Fibroblast of skin of scalp (primary cell): ENCODE results near the gene MPI.
A peak's percentile ranks its signal among the peaks of the same experiment; 100 is the strongest.
"Not testable (repeated sequence)": the region's sequence is repeated elsewhere in the genome, so short reads cannot be mapped to it uniquely, and the experiment has no call there.

Source experiments
- DNase-seq: peaks from one replicate; pipeline ENCODE4 v3.0.0-alpha.2; 2013

Gene MPI

DNA sequence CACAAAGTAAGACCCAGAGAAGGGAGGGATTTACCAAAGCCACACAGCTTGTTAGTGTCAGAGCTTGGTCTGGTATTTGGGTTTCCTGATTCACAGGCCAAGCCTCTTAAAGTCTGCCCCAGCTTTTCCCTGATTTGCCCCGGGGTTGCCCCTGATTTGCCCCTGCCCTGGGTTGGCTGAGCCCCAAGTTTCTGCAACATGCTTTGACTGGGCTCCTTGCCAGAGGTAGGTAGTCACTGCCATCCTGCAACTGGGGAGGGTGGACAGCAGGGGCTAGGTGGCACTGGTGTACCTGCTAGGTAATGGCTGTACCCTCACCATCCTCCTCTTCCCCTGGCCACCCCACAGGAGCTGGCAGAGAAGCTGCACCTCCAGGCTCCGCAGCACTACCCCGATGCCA lies 2.5 kb downstream of the MPI start:
- no peak for DNase-seq

DNA sequence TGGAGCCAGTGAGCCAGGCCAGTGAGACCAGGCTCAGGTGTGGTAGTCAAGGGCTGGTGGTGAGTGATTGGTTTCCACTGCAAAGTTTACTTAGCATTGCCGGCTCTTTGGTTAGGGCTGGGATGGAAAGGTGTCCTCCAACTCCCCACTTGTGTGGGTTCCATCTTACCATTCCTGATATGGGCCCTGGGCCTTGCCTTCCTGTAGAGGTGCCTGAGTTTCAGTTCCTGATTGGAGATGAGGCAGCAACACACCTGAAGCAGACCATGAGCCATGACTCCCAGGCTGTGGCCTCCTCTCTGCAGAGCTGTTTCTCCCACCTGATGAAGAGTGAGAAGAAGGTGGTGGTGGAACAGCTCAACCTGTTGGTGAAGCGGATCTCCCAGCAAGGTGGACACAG lies 3.1 kb downstream of the MPI start:
- DNase-seq = no peak

DNA sequence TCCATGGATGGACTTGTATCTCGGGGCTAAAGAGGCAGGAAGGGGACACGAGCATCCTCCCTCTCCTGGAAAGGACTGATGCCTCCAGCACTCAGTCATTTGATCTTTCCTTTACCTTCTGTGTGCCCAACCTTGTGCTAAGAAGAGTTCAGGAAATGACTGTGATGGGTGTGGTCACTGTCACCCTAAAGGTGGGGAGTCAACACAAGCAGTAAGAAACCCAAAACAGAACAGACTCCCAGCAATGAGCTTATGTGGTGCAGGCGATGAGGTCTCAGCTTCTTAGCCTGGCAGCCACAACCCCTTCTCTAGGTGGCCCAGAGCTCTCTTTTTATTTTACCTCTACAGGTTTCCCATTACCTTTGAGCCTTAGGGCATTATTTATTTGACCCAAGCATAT lies 3.8 kb downstream of the MPI start:
- no peak for DNase-seq

DNA sequence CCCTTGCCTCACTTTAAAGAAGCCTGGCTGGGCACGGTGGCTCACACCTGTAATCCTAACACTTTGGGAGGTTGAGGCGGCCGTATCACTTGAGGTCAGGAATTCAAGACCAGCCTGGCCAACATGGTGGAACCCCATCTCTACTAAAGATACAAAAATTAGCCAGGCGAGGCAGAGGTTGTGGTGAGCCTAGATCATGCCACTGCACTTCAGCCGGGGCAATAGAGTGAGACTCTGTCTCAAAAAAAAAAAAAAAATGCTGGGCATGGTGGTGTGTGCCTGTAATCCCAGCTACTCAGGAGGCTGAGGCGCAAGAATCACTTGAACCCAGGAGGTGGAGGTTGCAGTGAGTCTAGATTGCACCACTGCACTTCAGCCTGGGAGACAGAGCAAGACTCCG lies 4.5 kb downstream of the MPI start:
- not testable (repeated sequence) for DNase-seq

DNA sequence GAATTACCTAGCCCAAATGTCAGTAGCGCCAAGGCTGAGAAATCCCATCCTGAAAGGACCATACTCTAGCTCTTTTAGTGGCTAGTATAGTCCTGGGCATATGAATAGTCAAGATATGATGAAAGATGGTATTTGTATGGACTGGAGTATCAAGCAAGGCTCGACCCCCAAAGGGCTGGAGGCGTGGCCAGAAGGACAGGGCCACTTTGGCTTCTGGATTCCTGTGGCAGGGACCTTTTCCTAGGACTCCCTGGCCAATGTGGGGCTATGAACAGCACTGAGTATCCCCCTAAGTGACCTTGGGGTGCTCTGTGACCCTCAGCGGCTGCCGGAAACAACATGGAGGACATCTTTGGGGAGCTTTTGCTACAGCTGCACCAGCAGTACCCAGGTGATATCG lies 6.0 kb downstream of the MPI start:
- no peak for DNase-seq

DNA sequence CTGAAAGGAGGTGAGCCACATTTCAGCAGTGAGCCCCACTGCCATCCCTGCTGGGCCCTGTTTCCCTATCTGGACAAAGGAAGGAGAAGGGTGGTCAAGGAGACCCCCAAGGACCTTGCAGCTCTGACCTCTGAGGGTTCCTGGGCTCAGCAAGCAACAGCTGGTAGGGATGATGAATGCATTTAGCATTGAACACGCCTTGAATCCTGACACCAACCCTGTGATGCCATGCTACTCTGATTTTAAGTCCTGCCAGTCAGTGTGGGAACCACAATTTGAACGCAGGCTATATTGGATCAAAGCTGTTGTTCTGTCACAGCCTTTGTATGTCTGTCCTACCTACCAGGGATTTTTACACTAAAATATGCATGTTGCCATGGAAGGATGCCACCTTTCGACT lies 6.5 kb downstream of the MPI start:
- no peak for DNase-seq

DNA sequence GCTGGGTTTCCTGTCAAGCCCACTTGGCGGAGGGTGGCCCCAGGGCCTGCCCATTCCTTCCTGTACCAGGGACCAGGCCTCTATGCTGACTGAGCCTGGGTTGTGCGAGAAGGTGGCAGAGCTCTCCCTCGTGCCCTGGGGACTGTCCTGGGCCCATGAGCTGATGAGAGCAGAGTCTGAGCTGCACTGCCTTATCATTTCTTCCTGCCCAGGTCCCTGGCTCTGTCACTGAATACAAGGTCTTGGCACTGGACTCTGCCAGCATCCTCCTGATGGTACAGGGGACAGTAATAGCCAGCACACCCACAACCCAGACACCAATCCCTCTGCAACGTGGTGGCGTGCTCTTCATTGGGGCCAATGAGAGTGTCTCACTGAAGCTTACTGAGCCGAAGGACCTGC lies 7.5 kb downstream of the MPI start:
- DNase-seq = no peak

DNA sequence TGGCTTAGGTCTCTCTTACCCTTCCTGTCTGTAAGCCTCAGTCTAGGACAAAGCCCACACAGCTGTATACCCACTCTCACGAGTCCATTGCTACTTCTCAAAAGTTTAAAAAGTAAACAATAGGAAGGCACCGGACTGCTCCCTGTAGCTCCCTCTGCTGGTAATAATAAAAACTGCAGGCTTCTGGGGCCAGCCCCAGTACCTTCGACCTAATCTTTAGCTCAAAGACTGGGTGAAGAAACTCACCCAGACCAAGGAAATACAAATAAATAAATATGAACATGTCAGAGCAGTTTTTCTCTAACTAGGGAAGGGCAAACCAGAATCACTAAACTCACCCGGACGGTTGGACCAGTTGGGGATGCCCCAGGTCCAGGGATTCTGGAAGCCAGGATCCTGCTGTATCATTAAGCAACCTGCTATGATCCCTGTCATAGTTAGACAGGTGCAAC lies 11.8 kb downstream of the MPI start:
- DNase-seq = peak; percentile 51

DNA sequence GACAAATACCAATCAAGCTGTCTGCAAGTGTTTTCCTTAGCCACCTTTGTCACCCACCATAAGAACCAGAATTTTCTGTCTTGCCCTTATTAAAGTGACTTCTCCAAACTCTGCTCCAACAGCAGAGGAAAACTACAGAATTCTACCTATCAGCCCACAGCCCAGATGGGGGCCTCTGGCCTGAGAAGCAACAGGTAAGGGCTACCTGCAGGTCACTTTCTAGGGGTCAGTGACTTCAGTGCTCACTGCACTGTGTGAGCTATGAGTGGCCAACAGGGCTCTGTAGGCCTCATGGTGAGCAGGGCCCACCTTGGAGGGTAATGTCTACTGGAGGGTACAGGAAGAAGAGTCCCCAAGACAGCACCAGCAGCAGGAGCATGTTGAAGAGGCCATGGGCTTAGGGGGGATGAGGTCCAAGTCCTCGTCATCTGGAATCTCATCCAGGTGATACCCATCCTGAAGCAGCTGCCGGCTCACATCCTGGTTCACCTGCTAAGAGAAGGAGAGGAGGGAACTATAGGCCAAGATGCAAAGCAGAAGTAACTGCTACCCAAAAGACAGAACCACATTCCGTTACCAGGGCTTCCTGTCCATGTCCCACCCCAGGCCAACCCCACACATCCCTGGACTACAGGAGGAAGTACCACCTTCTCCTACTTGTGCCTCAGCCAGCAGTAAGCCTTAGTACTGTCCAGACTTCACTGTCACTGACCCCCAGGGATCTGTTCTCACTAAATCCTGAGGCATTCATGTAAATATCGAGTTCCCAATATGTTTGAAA lies 12.6 kb downstream of the MPI start:
- no peak for DNase-seq

DNA sequence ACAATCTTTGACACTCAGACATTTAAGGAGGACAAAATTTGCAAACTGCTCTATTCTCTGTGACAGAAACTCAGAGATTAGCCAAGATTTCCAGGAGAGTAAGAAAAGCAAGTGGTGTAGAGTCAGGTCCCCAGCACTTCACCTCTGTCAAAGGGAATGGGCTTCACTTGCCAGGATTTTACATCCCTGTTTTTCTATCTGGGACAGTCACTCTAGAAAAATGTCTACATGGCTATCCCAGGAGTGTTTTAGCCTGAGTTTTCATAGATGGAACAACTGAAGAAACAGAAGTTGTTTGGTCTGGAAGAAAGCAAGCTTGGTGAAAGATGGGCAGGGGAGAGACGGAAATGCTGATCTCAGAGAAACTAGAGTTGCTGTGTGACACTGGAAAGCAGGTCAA lies 13.8 kb downstream of the MPI start:
- DNase-seq = peak; percentile 21

DNA sequence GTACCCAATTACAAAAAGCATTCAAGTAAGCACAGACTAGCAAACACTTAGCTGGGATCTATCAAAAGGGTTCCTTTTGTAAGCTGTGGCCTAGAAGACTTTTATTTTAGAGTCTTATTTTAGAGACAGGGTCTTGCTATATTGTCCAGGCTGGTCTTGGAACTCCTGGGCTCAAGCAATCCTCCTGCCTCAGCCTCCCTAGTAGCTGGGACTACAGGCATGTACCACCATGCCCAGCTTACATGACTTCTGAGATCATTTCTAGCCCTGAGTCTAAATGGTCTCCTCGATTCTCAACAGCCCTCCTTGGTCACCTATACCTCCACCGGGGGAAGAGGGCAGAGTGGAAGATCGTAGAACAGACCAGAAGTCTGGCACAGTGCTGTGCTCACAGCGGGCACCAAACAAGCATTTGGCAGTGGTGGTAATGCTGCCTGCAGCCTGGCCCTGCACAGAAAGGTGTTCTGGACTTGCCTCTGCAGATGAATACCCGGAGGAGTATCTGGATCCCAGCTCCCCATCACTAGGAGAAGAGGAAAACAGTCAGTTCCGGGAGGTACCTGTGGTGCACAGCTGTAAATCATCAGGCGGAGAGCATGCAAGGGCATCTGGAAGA lies 14.5 kb downstream of the MPI start:
- no peak for DNase-seq

DNA sequence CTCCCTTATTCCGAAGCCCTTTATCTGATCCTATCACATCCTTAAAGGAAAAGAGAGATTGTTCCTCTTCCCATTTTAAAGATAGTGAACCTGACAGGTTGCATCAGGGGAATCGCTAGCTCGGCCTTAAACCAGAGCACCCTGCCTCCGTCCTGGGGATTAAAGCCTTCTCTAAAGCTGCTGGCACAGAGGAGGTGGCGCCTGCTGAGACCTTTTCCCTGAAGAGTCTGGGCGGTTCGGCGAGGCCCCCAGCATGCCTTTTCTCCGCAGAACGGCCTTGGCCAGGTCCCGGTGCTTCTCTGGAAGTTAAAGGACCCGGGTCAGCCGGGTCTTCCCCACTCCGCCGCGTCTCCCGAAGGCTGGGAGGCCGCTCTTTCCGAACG lies 16.2 kb downstream of the MPI start:
- DNase-seq = no peak

DNA sequence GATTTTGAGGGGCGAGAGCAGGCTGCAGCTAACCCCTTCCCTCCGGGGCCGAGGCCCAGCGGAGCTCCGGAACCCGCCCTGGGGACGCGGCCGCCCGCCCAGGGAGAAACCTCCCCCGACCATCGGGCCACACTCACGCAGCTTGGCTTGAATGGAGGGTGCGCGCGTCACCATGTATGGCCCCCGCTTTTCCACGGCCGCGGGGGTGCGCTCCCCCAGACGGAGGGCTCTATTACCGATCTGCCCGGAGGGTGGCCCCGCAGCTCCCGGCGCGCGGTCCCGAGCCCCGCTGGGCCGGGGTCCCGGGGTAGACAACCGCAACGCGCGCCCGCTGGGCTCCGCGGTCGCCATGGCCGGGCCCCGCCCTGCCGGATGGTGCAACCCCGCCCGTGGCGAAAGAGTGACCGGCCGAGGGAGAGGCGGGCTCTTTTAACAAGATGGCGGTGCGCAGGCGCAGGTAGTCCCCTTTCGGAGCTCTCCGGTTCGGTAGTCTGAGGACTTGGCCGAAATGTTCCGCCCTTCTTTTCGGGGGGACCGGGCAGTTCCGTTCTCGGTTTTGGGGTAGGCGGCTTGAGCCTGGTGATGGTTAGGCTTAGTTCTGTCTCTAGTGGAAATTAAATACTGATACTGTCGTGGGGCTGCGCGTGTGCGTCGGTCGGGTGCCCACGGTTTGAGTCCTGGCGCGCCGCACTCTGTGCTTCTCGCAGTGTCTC lies 16.8 kb downstream of the MPI start, which contains the start of gene FAM219B:
Gene FAM219B (minus strand): TSS at position 402 of the 713 bp plus-strand sequence. CDS start 51 bp downstream, at position 351.
- DNase-seq = peak; percentile 88

DNA sequence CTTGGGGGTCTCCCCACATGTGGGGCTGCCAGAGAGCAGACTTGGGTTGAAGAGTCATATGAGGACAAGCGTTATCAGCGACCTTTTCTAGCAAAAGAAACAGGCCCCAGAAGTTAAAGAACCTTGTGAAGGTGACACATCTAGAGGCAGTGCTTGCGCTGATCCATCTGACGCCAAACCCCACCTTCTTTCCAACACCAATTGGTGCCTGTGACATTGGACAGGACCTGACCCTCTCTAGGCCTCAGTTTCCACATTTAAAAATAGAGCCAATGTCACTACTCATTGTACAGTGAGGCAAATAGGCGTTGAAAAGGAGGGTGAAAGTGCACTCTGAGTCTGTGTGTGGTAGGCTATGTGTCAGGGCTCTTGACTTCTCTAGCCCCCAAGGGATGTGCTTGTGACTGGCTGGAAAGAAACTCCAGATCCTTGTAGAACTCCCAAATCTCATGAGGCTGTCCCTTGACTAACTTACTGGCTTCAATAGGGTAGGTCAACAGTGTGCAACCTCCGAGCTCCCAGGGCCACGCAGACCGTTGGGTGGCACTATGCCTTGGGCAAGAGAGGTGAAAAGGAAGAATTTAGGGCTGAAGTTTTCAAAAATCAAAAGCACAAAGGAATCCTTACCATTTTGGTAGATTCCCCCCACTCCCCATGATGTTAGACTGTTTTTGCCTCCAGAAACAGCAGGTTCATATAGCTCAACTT lies 17.5 kb downstream of the MPI start:
- DNase-seq = no peak

DNA sequence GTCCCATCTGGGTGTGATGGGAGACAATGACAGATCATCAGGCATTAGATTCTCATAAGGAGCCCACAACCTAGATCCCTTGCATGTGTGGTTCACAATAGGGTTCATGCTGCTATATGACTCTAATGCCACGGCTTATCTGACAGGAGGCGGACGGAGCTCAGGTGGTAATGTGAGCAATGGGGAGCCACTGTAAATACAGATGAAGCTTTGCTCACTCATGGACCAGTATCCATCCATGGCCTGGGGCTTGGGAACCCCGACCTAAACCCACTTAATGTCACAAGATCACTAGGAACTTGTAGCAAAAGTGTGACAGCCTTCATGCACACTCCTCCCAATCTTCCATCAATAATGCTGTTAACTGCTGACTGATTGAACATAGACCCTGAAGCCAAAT lies 18.8 kb downstream of the MPI start:
- no peak for DNase-seq

DNA sequence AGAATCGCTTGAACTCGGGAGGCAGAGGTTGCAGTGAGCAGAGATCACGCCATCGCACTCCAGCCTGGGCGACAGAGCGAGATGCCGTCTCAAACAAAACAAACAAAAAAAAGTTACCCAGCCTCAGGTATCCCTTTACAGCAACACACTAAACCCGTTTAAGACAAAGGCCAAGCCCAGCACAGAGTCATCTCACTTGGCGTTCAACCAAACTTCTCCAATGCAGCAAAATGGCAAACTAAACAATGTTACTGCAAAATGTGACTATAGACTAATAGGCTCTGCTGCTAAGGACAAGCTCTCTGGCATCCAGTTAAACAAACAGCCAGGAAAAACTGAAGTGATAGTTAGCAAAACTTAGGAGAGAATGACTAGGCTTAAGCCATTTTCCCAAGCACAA lies 23.2 kb downstream of the MPI start:
- DNase-seq = no peak

DNA sequence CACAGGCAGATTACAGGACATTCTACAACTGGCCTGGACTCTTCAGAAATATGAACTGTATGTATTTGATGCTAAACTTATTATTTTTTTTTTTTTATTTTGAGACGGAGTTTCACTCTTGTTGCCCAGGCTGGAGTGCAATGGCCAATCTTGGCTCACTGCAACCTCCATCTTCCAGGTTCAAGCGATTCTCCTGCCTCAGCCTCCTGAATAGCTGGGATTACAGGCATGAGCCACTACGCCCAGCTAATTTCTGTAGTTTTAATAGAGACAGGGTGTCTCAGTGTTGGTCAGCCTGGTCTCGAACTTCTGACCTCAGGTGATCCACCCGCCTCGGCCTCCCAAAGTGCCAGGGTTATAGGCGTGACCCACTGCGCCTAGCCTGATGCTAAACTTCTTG lies 24.0 kb downstream of the MPI start:
- DNase-seq = not testable (repeated sequence)

DNA sequence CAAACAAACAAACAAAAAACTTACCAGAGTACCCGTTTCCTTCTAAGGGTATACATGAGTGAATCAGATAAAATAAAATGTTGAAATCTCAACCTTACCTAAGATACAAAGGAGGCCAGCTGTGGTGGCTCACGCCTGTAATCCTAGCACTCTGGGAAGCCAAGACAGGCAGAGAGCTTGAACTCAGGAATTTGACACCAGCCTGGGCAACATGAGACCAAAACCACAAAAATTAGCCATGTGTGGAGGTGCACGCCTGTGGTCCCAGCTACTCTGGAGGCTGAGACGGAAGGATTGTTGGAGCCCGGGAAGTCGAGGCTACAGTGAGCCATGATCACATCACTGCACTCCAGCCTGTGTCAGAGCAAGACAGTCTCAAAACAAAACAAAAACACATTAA lies 27.8 kb downstream of the MPI start:
- DNase-seq = no peak

DNA sequence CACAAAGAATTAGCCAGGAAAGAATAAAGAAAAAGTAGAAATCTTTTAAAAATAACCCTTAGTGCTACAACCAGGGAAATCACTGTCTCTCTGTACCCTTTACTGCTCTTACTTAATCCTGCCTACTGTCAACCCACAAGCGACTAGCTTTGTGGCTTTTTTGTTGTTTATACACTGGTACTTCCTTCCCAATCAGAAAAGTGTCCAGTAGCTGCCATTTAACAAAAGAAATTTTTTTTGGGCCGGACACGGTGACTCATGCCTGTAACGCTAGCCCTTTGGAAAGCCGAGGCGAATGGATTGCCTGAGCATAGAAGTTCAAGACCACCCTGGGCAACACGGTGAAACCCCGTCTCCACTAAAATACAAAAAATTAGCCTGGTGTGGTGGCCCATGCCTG lies 30.6 kb downstream of the MPI start:
- no peak for DNase-seq

DNA sequence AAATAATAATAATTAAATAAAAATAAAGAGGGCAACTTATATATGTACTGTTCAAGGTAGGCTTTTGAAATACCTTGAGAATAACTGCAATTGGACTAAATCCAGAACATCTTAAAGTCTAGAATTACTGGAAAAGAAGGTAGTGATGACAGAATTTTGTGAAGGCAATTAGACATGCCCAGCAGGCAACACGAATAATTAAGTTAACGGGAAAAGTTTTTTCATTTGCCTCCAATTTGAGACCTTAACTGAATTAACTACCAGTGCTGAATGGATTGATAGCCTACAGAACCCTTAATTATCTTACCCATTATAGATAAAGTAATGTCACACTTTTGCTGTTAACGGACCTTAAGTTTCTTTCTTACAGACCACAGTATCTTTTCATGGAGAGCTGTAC lies 34.7 kb downstream of the MPI start:
- DNase-seq = no peak

DNA sequence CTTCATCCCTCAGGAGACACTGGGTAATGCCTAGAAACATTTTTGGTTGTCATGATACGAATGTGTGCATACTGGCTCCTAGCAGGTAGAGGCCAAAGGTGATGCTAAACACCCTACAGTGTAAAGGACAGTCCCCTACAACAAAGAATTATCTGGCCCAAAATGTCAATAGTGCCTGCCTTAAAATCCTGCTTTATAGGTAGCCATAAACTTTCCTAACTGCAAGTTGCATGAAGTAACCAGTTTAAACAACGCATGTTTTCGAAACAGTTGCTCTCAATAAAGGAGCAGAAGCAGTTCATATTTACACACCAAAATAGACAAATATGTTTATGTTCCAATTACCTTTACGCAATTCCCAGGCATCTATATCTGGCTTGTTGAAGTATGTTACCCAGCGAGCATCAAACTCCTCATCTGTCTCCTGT lies 38.9 kb downstream of the MPI start:
- DNase-seq = no peak

DNA sequence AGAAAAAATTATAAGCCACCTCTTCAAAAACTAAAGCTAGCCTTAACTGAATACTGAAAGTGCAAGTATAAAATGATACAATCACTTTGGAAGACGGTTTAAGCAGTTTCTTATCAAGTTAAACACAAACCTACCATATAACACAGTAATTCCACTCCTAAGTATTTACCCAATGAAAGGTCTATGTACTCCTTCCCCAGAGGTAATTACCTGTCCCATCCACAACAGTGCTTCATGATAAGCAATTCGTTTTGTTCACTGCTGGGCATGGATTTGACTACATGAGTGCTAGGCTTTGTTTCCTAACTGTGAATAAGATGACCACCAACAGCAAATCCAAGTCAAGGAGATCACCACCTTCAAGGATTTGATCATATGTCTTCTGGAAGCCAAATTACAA lies 43.7 kb downstream of the MPI start:
- DNase-seq = no peak

DNA sequence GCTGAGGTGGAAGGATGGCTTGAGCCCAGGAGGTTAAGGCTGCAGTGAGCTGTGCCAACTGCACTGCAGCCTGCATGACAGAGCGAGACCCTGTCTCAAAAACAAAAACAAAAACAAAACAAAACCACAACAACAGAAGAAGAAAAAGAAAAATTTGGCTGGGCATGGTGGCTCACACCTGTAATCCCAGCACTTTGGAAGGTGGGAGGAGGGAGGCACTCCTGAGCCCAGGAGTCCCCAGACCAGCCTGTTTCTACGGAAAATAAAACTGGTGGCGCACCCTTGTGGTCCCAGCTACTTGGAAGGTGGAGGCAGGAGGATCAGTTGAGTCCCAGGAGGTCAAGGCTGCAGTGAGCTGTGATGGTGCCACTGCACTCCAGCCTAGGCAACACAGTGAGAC lies 45.4 kb downstream of the MPI start:
- DNase-seq = not testable (repeated sequence)
